ENCODE data around the gene SMPDL3B. TPM values are rescaled to one million over a fixed set of nuclear protein-coding genes. Genes with fewer than 3 reads are reported as not detected.

Gene SMPDL3B
- total RNA-seq, 1 experiment from 2014 or later = 51.3 TPM

- H2BK20ac ChIP-seq (ENCODE audit: low read depth, low read length, poor library complexity, severe bottlenecking) = no peak overlapping the region
- WGBS (ENCODE audit: extremely low coverage, insufficient read length, low lambda C conversion rate) = no CpG with 5 or more reads among the region's 3 CpGs
- H3K27ac ChIP-seq (ENCODE audit: insufficient read length, low read depth, low read length) = no peak overlapping the region
- Mint-ChIP-seq H3K36me3 (ENCODE audit: insufficient read depth in 1 of 3, low read depth in 3 of 3) (peaks cover 0 to 10% (median 6%) of the 10 kb centered on the region in 3 experiments; a peak in 4 of 7 replicates), H3K27ac (0 out of 7 replicates have a peak overlapping the region, but pooled peaks of 1 of the 3 experiments have one; percentile 58), H3K9me3 (no peaks in the 10 kb centered on the region), H3K4me1 (no peaks in the 10 kb centered on the region), H3K4me3 (no peak overlapping the region), H3K27me3 (ENCODE audit: low read depth) (no peaks in the 10 kb centered on the region)
- H3K18ac ChIP-seq (ENCODE audit: insufficient read length, low read depth, low read length) = no peak overlapping the region
- H4K20me1 ChIP-seq (ENCODE audit: control insufficient read depth, insufficient read depth, insufficient read length) = no peaks in the 10 kb centered on the region
- H3K27me3 ChIP-seq (ENCODE audit: insufficient read depth, low read length) = no peaks in the 10 kb centered on the region
- no peak overlapping the region for H3K14ac ChIP-seq (ENCODE audit: insufficient read depth, low read length)
- no peaks in the 10 kb centered on the region for H3K79me1 ChIP-seq (ENCODE audit: insufficient read depth, low read depth, low read length, poor library complexity, severe bottlenecking)
- no peak overlapping the region for H3K4ac ChIP-seq (ENCODE audit: low read depth, low read length)
- no peak overlapping the region for H3K56ac ChIP-seq (ENCODE audit: insufficient read length, low read depth, low read length)
- H3K9ac ChIP-seq (ENCODE audit: extremely low read depth, insufficient read length, low read length) = no peak overlapping the region
- no peak overlapping the region for H3K23ac ChIP-seq (ENCODE audit: insufficient read length, low read depth, low read length)
- H3K4me1 ChIP-seq (ENCODE audit: insufficient read depth, low read length) = no peaks in the 10 kb centered on the region
- H4K5ac ChIP-seq (ENCODE audit: insufficient read length, low read depth, low read length) = no peak overlapping the region
- H2BK120ac ChIP-seq (ENCODE audit: low read depth, low read length, poor library complexity, severe bottlenecking) = no peak overlapping the region
- H3T11ph ChIP-seq (ENCODE audit: low read length) = no peak overlapping the region
- no peak for DNase-seq
- no peak overlapping the region for H2AK5ac ChIP-seq (ENCODE audit: insufficient read length, low read length)
- H4K91ac ChIP-seq (ENCODE audit: insufficient read length, low read depth, low read length) = no peak overlapping the region
- no peaks in the 10 kb centered on the region for H3K9me3 ChIP-seq (ENCODE audit: control insufficient read depth, low read depth, low read length)
- H3K23me2 ChIP-seq (ENCODE audit: insufficient read length, low read depth, low read length, poor library complexity, severe bottlenecking) = no peaks in the 10 kb centered on the region
- H2BK15ac ChIP-seq (ENCODE audit: low read depth, low read length) = no peak overlapping the region
- no peak overlapping the region for H4K8ac ChIP-seq (replicated peaks; ENCODE audit: insufficient read length, low read depth, low read length)
- H3K79me2 ChIP-seq (ENCODE audit: insufficient read depth, low read length) = no peaks in the 10 kb centered on the region
- no peak overlapping the region for H2BK12ac ChIP-seq (ENCODE audit: insufficient read length, low read depth, low read length)
- H3K4me2 ChIP-seq (ENCODE audit: insufficient read depth, insufficient read length, low read length) = no peak overlapping the region
- H2BK5ac ChIP-seq (ENCODE audit: insufficient read length, low read length) = no peak overlapping the region
- no peak overlapping the region for H2AFZ ChIP-seq (ENCODE audit: low read length)
- TF ChIP-seq CTCF (conservative IDR thresholded peaks at IDR 0.05) = no peak
Measured at GRCh38 chr1:27981145-27981544, 46.3 kb downstream of the SMPDL3B start.
